GM19239 (cell line): Measurements from ENCODE around the gene FKBP14.

Source experiments
- DNase-seq: peaks from one replicate; pipeline ENCODE4 v3.0.0; 2011; ENCODE audit warnings: low spot score; ENCODE audit not compliant: insufficient read length
- FAIRE-seq: peaks from 2 replicates; lab custom pipeline; 2011; peaks lifted over from hg19 to GRCh38; lab: Jason Lieb, UNC

The FKBP14 gene

GRCh38 chr7:30036220-30036619 lies 9.7 kb upstream of the FKBP14 start:
- no peak for FAIRE-seq
- no peak for DNase-seq

DNA sequence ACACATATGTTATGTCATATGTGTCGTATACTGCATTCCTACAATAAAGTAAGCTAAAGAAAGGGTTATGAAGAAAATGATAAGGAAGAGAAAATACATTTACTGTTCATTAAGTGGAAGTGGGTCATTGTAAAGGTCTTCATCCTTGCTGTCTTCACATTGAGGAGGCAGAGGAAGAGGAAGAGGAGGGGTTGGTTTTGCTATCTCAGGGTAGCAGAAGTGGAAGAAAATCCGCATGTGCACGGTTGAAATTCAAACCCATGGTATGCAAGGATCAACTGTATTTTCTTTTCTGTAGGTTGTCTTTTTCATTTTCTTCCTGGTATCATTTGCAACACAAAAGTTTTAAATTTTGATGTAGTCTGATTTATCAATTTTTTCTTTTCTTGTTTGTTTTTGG lies 8.0 kb upstream of the FKBP14 start:
- FAIRE-seq (no peak), DNase-seq (no peak)

DNA sequence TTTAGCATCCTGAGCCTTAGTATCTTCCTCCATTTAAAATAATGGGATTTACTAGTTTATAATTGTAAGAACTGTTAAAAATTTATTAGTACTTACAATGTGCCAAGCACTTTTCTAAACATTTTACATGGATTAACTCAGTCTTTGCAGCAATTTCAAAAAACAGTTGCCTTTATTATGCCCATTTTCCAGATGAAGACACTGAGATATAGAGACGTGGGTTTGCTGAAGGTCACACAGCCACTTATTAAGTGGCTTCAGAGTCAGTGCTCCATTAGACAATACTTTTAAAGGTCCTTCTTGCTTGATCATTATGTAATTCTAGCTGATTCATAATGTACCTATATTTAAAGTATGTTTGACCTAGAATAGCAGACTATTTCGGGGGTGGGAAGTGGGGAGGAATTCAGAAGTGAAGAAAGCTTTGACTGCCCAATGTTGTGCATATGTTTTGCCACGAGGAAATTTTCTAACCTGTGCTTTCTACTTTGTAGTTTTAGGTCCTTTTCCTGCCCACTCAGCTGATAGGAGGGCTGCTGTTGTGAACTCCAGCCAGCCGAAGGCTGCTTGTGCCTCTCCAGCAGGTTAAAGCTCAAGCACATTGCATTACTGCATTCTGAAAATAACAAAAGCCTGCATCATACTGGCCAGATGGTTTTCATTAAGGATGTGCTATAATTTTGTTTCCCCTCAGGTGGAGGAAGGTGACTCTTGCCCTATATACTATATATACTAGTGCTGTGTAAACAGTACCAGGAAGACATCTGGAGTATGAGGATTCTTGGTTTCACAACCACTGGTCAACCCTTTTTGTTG lies 6.0 kb upstream of the FKBP14 start:
- peak; percentile 55 for FAIRE-seq

DNA sequence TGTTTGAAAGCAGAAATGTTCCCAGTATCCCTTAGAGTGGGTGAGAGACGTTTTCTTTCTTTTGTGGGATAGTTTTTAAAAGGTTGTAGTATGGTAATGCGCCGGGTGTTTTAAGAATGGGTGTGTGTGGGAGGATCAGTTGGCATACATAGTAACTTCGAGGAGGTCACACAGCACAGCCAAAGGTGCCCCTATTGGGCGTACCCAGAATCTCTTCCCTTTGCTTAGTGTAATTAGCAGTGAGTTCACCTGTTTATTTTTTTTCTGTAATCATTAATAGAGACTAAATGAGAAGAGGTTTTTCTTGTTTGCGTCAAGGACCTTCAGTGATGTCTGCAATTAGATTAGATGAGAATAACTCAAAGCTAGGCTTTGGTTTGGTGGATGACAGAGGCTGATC lies 3.2 kb upstream of the FKBP14 start:
- DNase-seq (no peak), FAIRE-seq (no peak)

More for the DNA sequence above, 6.0 kb upstream of the FKBP14 start:
- no peak for DNase-seq

GRCh38 chr7:30028749-30029635 lies 2.5 kb upstream of the FKBP14 start:
- FAIRE-seq (peak; percentile 56), DNase-seq (no peak)

DNA sequence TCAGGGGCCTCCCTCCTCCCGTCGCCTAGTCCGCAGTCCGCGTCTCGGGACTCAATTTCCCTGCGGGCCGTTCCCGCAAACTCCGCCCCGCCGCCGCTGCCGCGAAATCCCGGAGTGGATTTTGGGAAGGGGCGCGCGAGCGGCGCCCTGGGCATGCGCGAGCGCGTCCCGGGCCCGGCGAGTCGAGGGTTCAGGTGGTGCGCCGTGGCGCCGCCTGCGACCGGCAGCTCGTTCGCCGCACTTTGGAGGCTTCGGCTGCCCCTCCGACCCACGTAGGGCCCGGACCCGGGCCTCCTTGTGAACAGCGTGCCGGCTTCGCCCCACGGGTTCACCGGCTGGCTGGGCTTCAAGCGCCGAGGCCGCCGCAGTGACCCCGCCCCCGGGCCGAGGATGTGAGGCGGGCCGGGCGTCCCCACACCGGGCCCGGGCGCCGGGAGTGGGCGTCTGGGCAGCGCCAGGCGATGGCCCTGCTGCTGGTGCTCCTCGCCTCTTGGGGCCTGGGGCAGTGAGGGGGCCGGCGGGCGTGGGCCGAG lies 1.8 kb upstream of the FKBP14 start, which contains the start of gene PLEKHA8:
PLEKHA8 (plus strand) TSS at position 197 of the 533 bp plus-strand sequence. CDS start 351 bp downstream, outside the sequence.
- no peak for FAIRE-seq
- DNase-seq = peak; percentile 65

- DNase-seq = no peak
- peak; percentile 71 for FAIRE-seq
Observed at GRCh38 chr7:30027740-30028215, 1.3 kb upstream of the FKBP14 start.

- DNase-seq (no peak), FAIRE-seq (peak; percentile 83)
Observed at GRCh38 chr7:30027065-30027456, 559 bp upstream of the FKBP14 start.

- DNase-seq (no peak), FAIRE-seq (no peak)
Observed at GRCh38 chr7:30023524-30023923, 3.0 kb downstream of the FKBP14 start.

DNA sequence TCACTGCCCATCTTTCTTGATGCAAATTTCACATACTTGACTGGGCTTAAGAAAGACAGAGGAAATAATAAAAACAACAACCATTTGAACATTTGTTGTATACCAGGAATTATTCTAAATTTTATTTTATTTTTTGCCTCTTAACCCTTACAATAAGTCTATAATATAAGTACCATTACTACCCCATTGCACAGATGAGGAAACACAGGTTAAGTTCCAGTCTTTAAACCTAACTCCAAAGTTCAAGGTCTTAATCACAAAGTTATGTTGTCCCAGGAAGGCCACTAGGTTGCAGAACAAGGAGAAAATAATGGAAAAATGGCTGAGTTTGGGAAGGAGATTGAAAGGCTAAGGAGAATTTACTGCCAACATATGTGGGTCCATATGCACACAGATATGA lies 3.5 kb downstream of the FKBP14 start:
- no peak for FAIRE-seq
- no peak for DNase-seq

DNA sequence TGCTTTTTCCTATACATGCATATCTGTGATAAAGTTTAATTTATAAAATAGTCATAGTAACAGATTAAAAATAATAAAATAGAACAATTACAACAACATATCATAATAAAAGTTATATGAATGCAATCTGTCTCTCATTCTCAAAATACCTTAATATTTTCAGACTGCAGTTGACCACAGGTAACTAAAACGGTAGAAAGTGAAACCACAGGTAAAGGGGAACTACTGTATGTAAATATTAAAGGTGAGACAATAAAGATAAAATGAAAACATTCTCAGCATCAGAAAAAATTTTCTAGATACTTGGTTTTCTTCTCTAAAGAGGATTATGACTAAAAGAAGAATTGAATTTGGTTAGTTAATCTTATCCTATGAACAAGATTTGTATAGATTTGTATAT lies 6.0 kb downstream of the FKBP14 start:
- FAIRE-seq (no peak), DNase-seq (no peak)

- no peak for FAIRE-seq
- no peak for DNase-seq
Observed at GRCh38 chr7:30019960-30020359, 6.5 kb downstream of the FKBP14 start.

GRCh38 chr7:30019387-30019786 lies 7.1 kb downstream of the FKBP14 start:
- FAIRE-seq (no peak), DNase-seq (no peak)

- FAIRE-seq (no peak), DNase-seq (no peak)
Observed at GRCh38 chr7:30018451-30018850, 8.1 kb downstream of the FKBP14 start.

GRCh38 chr7:30012757-30013156 lies 13.7 kb downstream of the FKBP14 start:
- DNase-seq (no peak), FAIRE-seq (no peak)

GRCh38 chr7:30010021-30010420 lies 16.5 kb downstream of the FKBP14 start:
- DNase-seq (no peak), FAIRE-seq (no peak)

DNA sequence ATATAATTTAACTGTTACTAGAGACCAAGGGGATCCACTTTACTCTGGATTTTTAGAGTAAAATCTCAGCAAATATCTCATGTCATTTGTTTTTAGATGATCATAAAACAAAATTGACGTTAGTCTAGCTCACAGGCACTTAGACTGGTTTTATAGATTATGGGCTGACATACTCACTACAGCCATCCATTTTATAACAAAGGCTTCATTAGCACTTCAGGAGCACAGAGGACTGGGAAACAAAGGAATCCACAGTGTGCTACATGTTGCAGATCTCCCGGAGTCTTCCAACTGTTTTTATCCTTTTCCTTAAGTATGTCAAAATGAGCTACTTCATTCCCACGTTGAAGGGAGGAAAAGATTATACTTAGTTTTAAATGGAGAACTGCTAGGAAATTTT lies 21.0 kb downstream of the FKBP14 start:
- DNase-seq (no peak), FAIRE-seq (no peak)

DNA sequence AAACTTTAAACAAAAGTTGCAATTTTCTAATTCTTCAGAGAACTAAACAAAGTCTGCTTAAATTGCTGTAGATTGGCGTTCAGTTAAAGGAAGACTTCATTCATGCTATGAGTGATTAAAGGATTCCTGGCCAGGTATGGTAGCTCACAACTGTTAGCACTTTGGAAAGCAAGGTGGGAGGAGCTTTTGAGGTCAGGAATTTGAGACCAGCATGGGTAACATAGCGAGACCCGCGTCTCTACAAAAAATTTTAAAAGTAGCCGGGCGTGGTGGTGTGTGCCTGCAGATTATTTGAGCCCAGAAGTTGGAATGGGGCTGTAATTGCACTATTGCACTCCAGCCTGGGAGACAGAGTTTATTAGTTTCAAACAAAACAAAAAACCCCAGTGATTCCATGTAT lies 23.4 kb downstream of the FKBP14 start:
- DNase-seq (no peak), FAIRE-seq (no peak)

GRCh38 chr7:30001998-30002397 lies 24.5 kb downstream of the FKBP14 start:
- no peak for DNase-seq
- no peak for FAIRE-seq

DNA sequence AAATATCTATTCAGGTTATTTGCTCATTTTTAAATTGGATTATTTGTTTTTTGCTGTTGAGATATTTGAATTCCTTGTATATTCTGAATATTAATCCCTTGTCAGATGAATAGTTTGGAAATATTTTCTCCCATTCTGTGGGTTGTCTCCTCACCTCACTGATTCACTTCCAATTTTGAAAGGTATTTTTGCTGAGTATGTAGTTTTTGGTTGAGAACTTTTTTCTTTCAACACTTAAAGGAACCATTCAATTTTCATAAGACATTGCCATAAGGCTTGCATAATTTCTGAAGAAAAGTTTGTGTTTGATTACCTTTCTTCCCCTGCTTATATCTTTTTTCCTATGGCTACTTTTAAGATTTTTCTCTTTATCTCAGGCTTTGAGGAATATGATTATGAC lies 28.0 kb downstream of the FKBP14 start:
- no peak for FAIRE-seq
- no peak for DNase-seq

DNA sequence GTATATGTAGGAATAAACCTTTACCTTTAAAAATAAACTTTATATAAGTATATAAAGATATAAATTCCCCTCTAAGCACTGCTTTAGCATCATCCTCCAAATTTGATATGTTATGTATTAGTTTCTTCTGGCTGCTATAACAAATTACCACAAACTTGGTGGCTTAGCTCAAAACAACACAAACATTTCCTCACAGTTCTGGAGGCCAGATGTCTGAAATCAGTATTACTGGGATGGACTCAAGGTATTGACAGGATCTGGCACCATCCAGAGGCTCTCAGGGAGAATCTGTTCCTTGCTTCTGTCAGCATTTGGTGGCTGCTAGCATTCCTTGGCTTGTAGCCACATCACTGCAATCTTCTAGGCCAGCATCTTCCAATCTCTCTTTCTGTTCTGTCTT lies 30.2 kb downstream of the FKBP14 start:
- FAIRE-seq (no peak), DNase-seq (no peak)
